Measurements from ENCODE around the gene FBXL14.
A peak's percentile ranks its signal among the peaks of the same experiment; 100 is the strongest.

FBXL14 gene

GRCh38 chr12:1592444-1593173 lies 1.8 kb downstream of the FBXL14 start:
- DNase-seq: peak; percentile 45

- DNase-seq: no peak
These were observed 2.8 kb downstream of the FBXL14 start for GRCh38 chr12:1591543-1591942.

GRCh38 chr12:1591034-1591433 lies 3.3 kb downstream of the FBXL14 start:
- DNase-seq: peak; percentile 54

GRCh38 chr12:1590221-1590979 lies 4.0 kb downstream of the FBXL14 start:
- DNase-seq: peak; percentile 35

- DNase-seq: peak; percentile 0
These were observed 5.8 kb downstream of the FBXL14 start for GRCh38 chr12:1588575-1588947.

- peak; percentile 7 for DNase-seq
These were observed 6.3 kb downstream of the FBXL14 start for GRCh38 chr12:1587927-1588574.

GRCh38 chr12:1584326-1584725 lies 10.1 kb downstream of the FBXL14 start:
- DNase-seq: no peak

- DNase-seq: peak; percentile 86
These were observed 10.8 kb downstream of the FBXL14 start for GRCh38 chr12:1583421-1584078.

- DNase-seq: no peak
These were observed 11.7 kb downstream of the FBXL14 start for GRCh38 chr12:1582709-1583050.

GRCh38 chr12:1581973-1582708 lies 12.2 kb downstream of the FBXL14 start:
- peak; percentile 70 for DNase-seq

- DNase-seq: no peak
These were observed 13.9 kb downstream of the FBXL14 start for GRCh38 chr12:1580526-1580925.

- peak; percentile 85 for DNase-seq
These were observed 14.5 kb downstream of the FBXL14 start for GRCh38 chr12:1579651-1580435.

- DNase-seq: peak; percentile 42
These were observed 17.8 kb downstream of the FBXL14 start for GRCh38 chr12:1576410-1577241.

GRCh38 chr12:1575408-1576401 lies 18.7 kb downstream of the FBXL14 start:
- peak; percentile 54 for DNase-seq

- no peak for DNase-seq
These were observed 19.5 kb downstream of the FBXL14 start for GRCh38 chr12:1574865-1575259.

GRCh38 chr12:1573960-1574864 lies 20.2 kb downstream of the FBXL14 start:
- DNase-seq: no peak

- DNase-seq: no peak
These were observed 21.6 kb downstream of the FBXL14 start for GRCh38 chr12:1572731-1573130.

GRCh38 chr12:1567852-1568251 lies 26.5 kb downstream of the FBXL14 start:
- DNase-seq: no peak
